ENCODE results near the gene BIRC7.

BIRC7 gene

DNA sequence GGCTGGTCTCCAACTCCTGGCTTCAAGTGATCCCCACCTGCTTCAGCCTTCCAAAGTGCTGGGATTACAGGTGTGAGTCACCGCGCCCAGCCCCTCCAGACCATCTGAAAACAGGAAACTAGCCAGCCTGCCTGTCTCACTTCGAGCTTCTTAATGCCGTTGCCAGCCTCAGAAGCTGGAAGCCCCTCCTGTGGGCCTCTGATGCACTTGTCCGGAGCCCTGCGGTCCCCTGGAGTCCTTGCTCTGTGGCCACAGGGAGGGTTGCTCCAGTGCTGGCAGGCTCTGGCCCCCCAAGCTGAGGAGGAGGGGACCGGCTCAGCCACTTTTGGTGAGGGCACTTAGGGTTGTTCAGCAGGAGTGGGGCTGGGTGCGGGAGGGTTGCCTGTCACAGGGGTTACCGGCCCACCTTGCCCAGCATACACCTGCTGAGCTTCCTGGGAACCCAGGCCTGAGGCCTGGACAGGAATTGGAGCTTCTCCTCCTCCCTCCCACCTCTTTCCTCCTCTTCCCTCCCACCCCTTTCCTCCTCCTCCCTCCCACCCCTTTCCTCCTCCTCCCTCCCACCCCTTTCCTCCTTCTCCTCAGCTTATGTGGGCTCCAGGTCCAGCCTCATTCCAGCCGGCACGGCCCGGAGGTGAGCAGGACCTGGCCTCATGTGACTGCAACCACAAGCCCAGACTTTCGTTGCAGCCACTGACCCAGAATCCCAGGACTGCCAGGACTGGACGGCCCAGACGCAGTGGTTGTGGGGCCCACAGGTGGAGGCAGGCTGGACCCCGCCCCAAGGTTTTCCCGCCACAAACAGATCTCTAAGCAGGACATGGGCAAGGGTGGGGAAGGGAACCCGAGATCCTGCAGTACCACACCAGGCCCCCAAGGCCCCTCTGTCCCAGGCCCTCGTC is 9.4 kb upstream of the BIRC7 start:
- DNase-seq: no peak

DNA sequence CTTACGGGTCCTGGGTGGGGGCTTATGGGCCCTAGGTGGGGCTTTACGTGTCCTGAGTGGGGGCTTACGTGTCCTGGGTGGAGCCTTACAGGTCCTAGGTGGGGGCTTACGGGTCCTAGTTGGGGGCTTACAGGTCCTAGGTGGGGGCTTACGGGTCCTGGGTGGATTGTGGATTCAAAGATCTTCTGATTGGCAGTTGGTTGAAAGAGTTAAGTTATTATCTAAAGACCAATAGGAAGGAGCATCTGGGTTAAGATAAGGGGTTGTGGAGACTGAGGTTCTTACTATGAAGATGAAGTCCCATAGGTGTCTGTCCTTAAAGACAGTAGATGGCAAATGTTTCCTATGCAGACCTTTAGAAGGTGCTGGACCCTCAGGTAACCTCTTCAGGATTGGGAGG is 8.4 kb upstream of the BIRC7 start:
- DNase-seq: no peak

DNA sequence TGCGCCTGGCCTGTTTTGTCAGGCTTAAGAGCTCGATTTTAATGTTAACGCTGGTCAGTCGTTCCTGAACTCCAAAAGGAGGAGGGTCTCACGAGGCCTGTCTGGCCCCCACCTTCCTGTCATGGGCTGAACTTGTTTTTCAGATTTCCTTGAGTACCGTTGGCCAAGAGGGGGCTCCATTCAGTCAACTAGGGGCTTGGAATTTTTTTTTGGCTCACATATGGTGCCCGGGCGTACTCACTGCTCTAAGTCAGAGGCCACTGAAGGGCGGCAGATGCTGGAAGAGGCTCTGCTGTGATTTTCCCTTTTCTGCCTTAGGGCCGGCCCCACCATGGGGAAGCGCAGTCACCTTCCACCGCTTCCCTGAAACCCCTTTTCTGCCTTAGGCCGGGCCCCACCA is 6.9 kb upstream of the BIRC7 start:
- DNase-seq: no peak

DNA sequence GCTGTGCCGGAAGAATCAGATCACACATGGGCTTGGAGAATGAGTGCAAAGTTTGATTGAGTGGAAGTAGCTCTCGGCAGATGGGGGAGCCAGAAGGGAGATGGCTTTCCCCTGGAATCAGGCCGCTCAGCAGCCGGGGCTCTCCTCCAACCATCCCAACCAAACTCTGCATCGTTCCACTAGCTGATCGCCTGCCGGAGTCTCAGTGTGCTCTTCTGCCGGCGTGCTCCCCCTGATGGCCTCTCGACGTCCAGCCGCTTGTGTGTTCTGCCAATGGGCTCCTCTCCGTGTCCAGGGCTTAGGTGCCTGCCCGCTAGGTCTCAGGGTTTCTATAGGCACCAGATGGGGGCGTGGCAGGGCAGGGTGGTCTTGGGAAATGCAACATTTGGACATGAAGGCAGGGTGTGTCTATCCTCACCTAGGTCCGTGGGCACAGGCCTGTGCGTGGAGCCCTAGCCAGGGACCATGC is 4.9 kb upstream of the BIRC7 start:
- DNase-seq: peak; percentile 45

DNA sequence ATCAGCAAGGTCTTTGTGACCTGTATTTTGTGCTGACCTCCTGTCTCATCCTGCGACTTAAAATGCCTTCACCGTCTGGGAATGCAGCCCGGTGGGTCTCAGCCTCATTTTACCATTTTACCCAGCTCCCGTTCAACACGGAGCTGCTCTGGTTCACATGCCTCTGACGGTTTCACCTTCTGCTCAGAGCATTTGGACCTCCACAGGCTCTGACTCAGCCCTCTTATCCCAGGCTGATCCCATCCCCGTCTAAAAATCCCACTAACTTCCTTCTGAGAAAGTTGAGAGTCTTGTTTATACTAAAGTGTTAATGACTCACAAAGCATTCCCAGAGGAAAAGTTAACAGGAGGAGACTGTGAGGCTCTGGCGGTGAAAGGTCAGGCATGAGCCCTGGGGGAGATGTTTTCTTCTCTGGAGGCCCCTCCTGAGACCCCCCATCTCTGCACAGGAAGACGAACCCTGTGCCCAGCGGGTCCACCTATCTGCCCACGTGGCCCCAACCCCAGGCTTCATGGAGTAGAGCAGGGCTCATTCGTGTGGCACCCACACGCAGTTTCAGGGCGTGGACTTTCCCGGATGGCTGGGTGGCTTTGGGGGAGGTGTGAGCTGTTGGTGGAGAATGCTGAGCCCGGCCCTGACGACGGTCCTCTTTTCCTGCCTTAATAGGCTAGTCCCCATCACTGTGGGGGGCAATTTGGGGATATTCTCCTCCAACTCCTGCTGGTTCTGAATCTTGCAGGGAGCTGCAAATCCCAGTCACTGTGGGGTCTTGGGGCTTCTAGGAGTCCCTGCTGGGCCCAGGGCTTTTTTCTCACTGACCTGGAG is 3.3 kb upstream of the BIRC7 start:
- no peak for DNase-seq

DNA sequence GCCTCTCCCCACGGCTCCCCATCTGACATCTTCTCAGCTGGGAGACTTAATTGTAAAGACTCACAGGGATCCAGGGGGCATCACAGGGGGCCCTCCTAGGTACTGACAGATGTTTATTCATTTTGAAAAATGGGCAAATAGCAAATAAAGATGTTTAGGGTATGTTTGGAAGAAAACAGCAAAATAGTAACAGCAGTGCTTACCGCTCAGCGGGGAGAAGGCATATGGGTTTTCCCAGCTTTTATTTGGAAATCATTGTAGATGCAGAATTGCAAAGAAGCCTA is 2.7 kb upstream of the BIRC7 start:
- DNase-seq: no peak

DNA sequence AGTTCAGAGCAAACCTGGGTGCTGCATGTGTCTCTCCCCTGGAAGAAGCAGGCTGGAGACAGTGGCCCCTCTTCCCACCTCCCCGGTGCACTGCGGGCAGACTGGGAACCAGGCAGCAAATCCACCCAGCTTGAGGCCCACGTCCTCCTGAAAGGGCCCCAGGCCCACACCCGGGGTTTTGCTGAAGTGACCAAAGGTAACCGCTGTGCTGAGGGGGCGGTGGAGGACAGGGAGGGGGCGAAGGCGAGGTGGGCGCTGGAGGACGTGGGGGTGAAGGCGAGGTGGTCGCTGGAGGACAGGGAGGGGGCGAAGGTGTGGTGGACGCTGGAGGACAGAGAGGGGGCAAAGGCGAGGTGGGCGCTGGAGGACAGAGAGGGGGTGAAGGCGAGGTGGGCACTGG is 1.8 kb upstream of the BIRC7 start:
- no peak for DNase-seq

DNA sequence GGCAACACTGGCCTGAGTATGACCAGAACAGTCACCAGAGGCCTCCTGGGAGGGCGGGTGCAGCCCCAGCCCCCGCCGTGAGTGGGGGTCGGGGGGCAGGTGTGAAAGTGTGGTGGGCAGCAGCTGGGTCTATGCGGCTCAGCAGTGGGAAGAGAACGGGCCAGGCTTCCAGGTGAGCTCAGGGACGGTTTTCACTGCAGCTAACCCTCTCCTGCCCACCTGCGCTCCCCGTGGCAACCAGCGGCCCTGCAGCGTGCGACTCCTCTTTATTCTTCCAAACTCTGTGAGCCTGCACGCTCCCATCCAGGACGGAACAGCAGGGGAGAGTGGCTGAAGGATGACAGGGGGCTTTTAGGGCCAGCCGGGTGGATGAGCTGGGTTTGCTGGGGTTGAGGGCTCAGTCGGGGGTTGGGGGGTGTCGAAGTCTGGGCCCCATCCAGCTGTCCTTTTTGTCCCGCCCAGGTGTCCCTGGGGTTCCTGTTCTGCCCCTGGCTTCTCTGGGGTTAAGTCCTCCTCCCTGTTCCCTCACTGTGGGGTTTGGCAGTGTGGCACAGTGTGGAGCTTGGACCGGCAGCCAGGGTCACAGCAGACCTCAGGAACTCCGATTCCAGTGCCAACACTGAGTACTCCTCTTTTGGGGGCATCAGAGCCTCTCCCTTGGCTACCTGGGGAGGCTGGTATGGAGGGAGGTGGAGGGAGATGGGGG is 859 bp upstream of the BIRC7 start:
- DNase-seq: no peak

DNA sequence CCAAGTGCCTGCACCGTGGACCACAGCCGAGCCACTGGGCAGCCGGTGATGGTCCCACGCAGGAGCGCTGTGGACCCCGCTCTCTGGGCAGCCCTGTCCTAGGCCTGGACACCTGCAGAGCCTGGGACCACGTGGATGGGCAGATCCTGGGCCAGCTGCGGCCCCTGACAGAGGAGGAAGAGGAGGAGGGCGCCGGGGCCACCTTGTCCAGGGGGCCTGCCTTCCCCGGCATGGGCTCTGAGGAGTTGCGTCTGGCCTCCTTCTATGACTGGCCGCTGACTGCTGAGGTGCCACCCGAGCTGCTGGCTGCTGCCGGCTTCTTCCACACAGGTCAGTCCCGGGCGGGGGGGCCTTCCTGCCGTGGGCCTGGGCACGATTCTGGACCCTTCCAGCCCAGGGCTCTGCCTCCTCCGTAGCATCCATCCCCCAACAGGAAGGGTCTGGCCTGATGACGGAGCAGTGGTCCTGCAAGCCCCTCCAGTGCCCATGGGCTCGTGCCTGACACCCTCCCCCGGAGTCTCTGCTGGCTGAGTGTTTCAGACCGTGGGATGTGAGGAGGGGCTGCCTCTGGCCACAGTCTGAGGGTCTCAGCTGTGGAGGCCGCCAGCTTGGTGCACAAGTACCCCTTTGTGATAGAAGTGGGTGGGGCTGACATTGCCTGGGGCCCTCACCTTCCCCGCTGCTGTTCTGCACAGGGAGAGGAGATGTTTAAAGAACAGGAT is 572 bp downstream of the BIRC7 start:
- DNase-seq: no peak

DNA sequence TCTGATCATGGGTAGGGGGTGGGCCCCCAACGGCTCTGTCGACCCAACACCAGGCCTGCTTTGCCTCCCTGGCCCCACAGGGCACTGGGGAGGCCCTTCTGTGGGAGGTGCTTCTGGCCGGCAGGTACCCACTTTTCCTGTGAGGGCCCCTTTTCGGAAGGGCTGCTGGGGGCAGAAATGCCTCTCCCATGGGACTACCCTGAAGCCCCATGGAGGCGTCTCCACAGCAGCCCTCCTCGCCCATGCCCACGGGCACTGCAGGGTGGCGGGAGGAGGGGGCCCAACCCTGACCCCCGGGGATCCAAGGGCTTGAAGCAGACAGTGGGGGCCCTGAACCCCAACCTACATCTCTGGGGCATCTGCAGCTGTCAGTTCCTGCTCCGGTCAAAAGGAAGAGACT is 2.3 kb downstream of the BIRC7 start:
- no peak for DNase-seq

DNA sequence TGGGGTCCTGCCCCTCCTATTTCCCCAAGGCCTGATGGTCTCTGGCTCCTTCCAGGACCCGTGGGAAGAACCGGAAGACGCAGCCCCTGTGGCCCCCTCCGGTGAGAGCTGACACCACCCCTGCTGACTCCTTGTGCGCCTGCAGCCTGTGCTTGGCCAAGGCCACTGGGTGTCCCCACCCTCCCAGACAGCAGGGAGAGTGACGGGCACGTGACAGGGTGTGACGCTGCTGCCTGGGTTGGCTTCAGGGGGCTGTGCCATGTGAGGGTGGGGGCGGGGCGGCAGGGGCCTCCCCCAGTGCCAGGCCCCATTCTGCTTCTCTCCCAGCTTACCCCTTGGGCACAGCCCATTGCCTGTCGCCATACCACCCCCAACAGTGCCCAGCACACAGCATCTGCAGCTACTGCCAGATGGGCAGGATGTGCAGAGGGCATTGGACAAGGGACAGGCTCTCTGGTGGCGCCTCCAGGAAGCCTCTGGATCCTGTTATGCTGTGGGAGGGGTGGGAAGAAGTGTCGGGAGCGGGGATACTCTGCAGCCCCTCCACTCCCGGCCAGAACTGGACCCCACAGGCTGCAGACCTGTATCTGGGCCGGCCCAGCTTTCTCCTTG is 2.9 kb downstream of the BIRC7 start:
- no peak for DNase-seq

DNA sequence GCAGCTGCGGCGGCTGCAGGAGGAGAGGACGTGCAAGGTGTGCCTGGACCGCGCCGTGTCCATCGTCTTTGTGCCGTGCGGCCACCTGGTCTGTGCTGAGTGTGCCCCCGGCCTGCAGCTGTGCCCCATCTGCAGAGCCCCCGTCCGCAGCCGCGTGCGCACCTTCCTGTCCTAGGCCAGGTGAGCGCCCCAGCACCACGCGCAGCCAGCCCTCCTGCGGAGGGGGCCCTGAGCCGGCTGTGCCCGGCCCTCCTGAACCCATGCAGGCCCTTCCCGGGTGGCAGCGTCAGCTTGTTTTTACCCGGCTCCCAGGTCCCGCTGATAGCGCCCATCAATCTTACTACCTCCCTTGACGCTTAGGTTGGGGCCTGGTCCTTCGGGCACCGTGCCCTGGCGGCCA is 3.7 kb downstream of the BIRC7 start:
- DNase-seq: no peak

DNA sequence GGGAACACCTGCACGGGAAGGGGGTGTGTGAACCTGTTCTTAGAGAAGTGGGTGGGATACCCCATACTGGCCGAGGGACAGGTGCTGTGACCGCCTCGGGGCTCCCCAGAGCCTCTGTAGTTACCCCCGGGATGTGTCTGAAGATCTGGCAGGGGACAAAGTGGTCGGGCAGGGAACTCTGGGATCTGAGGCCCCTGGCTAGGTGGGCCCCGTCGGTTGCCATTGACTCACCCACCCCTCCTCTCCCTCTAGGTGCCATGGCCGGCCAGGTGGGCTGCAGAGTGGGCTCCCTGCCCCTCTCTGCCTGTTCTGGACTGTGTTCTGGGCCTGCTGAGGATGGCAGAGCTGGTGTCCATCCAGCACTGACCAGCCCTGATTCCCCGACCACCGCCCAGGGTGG is 4.3 kb downstream of the BIRC7 start:
- DNase-seq: no peak

DNA sequence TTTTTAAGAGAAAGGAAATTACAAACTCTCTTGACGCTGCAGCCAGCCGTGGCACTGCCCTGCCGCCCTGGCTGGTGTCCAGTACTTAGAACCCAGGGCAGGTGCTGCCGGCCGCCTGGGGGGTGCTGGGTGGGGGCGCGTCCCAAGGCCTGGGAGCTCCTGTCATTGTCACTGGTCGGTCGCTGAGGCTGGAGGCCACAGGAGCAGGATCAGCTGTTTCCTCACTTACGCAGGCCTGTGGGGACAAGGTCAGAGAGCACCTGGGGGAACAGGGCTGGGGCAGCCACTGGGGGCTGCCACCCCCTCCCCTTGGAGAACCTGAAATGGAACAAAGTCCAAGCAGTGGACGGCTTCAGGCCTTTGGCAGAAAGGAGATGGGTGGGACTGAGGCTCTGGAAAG is 5.6 kb downstream of the BIRC7 start:
- no peak for DNase-seq

DNA sequence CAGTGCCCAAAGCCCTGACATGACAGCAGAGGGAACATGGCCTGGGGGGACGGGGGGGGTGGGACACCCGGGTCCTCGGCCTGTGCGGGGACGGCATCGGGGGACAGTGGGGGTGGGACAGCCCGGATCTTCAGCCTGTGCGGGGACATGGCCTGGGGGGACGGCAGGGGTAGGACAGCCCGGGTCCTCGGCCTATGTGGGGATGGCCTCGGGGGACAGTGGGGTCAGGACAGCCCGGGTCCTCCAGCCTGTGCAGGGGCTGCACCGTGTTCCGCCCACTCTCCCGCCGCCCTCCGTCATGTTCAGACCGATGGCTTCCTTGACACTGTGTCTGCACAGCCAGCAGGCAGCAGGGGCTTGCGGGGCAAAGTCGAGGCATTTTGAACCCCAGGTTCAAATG is 7.0 kb downstream of the BIRC7 start:
- DNase-seq: no peak

DNA sequence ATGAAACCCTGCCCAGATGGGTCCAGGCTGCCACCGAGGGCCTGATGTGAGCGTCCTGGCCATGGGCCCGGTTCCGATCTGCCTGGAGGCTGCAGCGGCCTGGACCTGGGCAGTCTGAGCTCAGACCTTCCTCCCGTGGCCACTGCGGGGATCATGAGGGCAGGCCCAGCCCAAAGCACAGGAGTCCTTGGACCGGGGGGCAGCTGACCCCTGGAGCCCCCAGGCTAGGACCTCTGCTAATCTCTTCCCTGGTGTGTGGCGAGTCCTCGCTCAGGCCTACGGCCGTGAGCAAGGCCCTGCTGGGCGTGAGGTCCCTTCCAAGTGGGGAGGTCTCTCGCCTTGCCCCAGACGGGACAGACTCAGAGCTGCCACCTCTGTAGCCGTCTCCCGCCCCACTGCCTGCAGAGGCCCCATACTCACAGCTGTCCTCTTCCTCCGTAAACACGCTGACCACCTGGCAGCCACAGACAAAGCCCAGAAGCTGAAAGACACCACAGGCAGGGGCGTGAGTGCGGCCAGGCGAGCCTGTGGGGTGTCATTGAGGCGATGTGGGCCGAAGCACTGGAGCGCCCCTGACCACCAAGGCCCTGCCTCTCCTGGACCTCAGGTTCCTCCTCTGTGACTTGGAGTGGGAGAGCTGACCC is 8.0 kb downstream of the BIRC7 start:
- DNase-seq: no peak

DNA sequence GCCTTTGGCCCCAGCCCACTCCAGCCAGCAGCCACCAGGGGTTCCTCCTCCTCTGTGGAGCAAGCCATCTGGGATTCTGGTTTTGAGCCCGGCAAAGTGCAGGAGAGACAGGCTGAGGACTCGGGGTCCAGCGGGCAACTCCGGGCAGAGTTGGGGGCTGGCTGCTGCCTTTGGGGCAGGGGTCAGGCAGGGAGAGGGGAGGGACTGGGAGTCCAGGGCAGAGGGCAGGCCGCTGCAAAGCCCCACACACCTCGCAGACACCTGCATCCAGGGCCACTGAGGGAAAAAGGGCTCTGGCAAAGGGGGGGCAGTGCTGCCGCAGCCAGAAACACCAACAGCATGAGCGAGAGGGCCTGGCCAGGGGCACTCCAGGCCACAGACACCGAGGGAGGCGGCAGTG is 8.8 kb downstream of the BIRC7 start:
- no peak for DNase-seq

DNA sequence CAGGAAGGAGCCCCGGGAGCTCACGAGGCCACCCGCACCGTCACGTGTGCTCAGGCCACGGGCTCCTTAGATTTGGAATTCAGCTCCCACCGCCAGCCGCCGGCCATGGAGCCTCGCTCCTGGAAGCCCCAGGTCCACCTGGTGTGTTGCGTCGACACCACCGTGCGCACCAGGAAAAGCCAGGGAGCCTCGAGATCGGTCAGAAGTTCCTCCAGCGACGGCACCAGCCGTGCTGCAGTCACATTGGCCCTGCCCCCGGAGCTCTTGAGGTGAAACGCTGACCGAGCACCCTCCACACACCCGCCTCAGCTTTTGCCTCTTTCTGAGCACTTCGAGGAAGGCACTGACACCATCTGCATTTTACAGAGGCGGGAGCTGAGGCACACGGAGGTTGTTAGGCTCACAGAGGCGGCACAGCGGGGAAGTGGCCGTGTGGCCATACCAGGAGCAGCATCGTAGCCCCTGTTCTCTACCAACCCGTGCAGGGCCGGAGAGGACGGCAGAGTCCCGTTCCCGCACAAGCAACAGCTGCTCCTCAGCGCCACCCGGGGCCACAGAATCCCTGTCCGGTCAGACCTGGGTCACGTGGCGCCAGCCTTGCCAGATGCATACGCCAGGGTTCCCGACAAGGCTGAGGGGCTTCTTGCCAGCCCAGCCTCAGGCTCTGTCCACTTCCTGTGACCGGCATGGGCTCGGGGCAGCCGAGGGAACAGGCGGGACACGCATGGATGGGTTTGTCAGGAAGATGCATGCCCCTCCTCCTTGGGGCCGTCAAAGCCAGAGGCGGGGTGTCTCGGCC is 11.0 kb downstream of the BIRC7 start:
- DNase-seq: no peak

DNA sequence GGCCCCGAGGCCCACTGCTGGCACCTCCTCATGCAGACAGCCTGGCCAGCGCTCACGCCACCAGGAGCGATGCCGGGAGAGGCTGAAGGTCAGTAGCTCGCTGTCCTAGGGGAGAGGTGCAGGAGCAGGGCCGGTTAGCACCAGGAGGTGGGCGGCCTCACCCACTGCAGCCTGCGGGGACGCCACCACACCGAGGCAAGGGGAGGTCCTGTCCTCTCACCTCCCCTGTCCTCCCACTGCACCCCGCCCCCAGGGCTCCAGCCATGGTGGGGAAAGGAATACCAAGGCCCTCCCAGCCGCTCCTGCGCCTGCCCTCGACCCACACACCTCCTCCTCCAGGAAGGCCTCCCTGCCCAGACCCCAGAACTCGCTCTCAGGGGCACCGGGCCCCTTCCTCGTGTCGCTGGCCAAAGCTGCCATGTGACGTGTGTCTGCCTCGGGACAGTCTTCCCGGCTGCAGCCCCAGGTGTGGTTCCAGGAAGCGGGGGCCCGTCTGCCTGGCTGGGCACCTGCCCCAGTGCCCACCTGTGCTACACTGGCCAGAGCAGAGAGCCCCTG is 12.0 kb downstream of the BIRC7 start:
- DNase-seq: no peak

DNA sequence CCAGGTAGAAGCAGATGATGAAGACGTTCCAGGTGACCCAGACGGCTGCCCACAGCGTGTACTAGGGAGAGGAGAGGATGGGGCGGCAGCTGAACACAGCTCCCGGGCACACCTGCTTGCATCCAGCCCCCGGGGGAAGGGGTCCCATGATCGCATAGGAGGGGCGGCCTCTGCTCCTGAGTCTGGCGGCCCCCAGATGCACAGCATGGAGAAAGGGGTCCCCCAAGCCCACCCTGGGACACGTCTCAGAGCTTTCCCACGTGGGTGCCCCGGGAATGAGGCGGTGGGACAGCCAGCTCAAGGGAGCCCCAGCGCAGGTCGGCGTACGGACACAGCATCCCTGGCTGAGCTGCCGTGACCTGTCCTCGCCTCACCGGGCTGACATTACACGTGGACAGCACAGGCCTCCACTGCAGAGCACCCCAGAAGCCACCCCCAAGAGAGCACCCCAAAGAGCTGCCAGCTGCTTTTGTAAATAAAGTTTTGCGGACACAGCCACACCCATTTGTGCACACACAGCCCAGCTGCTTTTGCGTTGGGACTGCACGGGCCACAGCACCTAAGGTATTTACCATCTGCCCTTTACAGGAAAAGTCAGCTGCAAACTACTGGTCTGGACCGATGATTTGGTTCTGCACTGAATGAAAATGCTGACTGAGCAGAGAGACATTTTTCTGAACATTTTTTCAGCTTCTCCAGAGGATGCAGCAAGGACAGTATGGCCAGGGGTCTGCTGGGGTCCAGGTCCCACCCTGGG is 13.3 kb downstream of the BIRC7 start:
- DNase-seq: no peak
